HuH-7 (cell line): ENCODE measurements around the gene KLHL33.

Experiments
- DNase-seq: peaks from one replicate; pipeline ENCODE4 v3.0.0; 2011; ENCODE audit warnings: low spot score

KLHL33 gene

DNA sequence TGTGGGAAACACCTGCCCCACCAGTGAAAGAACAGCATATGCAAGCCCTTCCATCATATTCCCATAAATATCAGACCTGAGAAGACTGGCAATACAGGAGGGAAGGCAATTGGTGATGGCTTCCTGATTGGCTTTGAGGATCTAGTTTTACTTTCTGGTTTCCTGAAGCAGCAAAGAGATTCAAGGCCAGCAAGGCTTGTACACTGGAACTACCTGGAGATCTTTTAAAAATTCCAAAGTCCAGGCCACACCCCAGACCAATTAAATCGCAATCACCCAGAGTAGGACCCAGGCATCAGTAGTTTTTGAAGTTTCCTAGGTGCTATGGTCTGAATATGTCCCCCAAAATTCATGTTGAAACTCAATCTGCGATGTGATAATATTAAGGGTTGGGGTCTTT lies 19.7 kb downstream of the KLHL33 start:
- DNase-seq, result no peak

DNA sequence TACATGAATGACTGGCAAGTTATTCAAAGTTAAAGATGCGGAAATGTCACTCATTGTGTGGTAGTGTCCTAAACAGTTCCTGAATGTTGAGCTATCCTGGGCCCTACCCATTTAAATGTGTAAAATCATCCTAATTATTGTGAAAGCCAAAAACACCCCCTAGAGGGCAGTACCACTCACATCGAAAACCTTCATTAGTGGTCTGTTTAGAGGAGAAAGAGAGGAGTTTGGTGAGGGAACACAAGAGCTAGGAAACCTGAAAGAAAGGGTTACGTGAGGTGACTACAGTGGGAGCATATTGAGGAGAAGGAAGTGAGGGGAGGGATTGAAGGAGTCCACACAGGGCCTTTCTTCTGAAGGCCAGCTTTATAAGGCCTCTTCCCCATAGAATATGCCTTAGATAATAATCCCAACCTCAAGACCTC lies 20.2 kb downstream of the KLHL33 start:
- DNase-seq, result peak; percentile 49

DNA sequence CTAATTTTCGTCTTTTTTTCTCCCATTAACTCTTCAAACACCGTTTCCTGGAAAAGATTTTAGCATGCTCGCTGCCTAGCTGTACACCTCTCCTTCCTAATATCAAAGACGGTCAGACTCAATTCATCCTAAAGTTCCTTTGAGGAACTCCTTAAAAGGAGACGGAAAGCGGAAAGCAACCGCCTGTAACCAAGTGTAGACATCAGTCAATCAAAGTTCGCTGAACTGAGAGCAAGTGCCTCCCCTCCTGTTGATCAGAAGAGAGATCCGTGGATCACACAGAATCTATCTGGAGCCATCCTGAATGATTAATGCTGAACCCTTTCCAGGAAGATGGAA lies 22.3 kb downstream of the KLHL33 start:
- DNase-seq, result no peak

DNA sequence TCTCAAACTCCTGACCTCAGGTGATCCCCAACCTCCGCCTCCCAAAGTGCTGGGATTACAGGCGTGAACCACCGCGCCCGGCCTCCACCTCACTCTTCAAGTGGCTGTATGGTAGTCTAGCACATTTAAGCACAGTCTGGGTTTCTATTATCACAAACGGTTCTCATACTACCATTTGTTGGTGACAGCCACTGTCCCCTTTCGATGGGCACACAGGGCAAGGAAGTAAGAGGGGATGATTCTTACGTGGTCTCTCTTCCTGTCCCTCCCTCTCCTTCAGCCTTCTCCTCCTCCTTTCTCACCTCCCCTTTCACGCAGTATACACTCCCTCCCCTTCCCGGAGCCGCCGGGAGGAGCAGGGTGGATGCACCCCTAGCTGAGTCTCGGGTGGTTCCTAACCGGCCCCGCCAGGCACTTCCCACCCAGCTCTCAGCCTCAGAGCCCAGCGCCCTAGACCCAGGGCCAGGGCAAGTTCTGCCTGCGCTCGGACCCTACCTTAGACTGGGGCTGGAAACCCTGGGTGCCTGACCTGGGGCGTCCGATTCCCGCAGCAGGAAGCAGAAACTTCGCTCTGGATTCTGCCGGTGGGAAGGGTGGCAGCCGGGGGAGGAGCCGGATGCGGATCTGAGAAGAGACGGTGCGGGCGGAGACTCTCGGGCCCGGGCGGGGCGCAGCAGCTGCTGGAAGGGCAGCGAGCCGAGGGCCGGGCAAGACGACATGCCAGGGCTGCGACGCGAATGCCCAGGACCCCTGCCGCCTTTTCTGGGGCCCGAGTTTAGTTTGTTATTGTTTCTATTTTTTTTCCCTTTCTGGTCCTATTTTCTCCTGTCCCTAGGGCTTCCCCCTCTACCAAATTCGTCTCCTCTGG lies 22.9 kb downstream of the KLHL33 start, which contains the start of gene TEP1:
TEP1 (minus strand) TSS at position 626 of the 868 bp plus-strand sequence. CDS start 5,062 bp downstream, outside the sequence.
- peak; percentile 71 for DNase-seq

DNA sequence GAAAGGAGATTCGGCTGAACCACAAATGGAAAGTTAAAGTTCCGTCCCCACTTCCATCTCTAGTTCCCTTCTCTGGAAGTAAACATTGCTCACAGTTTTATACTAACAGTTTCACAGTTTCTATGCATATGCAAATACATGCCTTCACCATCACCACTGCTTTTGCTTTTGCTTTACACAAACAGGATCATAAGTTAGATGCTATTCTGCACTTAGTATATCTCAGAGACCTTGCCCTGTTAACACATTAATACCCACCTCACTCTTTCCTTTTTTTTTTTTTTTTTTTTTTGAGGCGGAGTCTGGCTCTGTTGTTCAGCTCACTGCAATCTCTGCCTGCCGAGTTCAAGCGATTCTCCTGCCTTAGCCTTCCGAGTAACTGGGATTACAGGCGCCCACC lies 23.6 kb downstream of the KLHL33 start:
- no peak for DNase-seq

DNA sequence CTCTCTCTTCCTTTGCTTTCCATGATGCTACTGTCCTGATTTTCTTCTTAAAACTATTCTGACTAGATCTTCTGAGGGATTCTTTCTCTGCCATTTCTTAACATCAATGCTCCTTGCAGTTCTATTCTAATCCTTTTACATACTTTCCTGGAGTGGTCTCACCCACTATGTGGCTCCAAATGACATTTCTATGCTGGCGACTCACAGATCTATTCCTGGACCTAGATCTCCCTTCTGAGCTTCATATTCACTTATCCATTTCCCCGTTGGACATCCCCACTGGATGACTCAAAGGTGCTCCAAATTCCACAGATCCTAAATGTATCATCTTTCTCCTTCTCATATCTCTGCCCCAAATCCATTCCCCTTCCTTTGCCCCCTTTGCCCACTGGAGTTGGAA lies 26.7 kb downstream of the KLHL33 start:
- DNase-seq, result no peak

DNA sequence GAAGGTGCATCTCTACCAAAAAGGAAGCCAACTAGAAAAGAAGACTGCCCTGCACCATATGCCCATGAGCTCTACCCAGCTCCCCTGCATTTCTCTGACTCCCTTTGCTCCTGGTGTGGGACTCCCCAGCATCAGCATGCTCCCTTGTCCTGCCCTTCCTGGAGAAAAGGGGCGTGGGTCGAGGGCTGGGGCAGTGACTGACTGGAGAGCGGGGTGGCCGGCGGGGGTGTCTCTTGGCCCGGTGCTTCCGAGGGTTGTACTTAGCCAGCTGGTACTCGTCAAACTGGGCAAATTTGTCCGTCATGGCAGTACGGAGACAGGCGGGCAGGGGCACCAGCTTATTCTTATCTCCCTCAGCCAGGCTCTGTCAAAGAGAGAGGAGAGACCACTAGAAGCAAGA lies 32.4 kb downstream of the KLHL33 start:
- no peak for DNase-seq

DNA sequence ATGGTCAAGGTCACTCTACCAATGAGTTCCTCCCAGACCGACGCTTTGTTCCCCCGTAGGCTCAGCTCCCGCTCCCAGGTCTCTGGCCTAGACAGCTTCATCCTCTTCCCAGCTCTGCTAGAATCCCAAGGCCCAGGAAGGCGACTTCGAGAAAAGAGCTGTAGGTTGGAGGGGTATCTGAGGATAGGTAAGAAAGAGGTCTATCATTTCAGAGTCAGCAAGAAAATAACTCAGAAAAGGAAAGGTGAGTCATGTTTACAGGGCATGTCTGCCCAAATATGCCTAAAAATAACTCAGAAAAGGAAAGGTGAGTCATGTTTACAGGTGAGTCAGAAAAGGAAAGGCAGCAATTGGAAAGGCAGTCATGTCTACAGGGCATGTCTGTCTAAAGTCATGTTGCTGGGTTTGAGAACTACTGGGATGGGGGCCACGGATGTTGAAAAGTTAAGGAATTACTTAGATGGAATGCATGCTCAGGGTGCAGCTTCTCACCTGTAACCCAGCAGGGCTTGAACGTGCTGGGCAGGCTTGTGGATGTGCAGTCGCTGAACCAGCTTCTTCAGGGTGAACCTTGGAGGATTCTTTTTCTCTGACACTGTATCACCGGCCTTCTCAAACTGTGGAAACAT lies 34.9 kb downstream of the KLHL33 start:
- DNase-seq, result no peak

DNA sequence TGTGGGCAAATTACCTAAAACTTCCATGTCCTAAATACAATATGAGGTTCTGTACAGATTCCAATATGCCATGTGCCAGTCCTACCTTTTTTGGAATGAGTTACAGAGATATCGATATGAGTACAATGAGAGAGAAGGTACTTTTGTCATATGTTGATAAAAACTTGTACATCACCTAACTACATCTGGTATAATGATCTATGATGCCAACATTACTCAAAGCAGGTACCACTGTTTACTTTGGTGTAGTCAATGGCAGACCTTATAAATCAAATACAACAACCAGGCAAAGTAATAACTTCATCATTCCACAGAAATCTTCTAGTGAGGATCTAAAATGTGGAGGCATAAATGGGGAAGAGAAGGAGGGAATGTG lies 35.4 kb downstream of the KLHL33 start:
- no peak for DNase-seq

DNA sequence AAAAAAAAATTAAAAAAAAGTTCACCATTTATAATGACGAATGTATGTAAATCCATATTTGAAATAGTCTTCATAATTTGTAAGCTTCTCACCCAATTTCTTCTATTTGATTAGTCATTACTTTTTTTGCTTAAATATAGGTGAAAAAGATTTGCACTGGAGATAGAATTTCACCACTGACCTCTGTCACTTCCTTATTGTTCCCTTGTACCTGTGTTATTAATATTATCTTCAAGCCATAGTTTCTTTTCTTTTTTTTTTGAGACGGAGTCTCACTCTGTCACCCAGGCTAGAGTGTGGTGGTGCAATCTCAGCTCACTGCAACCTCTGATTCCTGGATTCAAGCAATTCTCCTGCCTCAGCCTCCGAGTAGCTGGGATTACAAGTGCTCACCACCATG lies 38.5 kb downstream of the KLHL33 start:
- DNase-seq, result no peak

DNA sequence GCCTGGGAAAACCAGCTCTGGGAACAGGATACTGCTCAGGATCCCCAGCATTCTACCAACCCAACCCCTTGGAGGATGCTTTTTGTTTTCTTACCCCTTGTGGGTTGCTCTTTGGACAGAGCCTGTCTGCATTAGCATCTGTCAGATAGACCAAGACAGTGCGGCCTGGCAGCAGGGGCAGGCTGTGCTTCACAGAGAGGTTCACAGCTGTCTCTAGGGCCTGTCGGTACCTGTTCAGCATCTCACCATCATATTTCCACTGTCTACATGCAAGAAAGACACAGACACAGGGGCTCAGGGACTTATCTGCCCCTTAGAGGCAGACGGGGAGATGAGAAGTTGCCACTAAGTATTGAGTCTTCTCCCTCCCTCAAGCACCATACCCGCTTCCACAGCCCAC lies 44.5 kb downstream of the KLHL33 start:
- no peak for DNase-seq

DNA sequence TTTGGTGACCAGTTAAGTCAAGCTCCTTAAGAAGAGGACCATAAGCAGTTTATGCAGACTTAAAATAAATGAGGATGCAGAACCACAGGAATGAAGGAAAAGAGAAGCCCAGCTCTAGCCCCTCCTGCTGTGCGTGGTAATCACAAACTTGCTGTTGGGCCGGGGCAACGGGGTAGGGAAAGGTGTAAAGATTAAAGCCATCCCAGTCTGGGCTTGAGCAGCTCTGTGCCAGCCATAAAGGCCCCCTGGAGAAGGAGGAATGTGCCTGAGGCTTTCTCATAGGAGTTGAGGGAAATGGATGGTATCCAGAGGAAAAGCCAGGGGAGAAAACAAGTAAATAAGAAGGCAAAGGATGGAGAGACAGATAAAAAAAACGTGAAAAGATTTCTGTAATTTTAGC lies 47.8 kb downstream of the KLHL33 start:
- DNase-seq, result no peak

DNA sequence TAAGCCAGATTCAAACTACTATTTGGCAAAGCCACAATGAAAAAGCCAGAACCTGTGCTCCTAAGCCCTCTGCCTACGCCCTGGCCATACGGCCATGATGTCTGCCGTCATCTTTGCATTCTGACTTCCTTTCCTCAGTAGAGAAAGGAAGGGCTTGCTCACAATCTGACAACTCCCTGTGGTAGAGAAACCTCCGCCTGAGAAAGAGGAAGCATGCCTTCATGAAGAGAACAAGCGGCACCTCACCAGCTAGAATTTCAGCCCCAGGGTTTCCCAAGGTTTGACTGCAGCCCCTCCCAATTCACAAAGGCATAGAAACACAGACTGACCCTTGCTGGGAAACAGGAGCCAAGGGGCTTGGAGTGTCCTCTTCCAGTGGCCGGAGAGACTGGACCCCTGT lies 48.4 kb downstream of the KLHL33 start:
- no peak for DNase-seq

DNA sequence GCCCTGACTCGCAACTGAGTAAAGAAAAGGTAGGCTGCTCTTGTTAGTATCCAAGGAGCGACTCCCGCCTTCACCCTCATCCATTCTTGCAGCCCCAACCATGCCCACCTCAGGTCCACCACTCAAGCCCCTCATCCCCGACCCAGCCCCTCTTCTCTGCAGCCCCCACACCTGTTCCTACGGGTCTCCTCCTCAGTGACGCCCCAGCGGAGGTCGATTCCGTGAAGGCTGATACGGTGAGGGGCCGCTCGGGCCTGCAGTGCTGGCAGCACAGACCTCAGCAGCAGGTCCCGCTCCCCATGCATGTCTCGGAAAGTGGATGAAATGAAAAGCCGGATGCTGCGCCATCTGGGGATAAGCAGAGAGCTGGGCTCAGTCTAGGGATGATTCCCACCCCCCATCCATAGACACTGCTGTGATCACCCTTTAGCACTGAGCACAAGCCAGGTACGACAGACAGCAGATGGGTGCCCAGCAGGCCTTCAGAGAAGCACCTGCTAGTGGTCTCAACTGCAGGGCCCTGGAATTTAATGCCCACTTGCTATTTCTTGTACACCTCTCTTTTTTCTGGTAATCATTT lies 49.6 kb downstream of the KLHL33 start:
- no peak for DNase-seq

DNA sequence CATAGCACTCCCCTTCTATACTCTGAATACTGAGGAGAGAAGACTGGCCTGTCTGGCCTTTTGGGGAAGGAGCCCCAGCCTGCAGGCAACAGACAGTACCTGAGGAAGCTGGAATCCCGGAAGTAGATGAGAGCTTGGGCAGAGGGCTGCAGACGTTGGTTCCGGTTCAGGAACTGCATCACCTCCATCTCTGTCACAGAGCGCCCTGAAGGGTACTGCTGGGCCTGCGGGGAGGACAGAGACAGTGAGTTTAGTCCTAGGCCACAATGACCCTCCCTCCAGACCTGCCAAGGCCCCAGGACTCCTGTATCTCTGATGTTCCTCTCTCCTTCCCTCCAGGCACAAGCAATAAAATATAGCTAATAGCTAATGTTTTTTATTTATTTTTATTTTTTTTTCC lies 51.1 kb downstream of the KLHL33 start:
- DNase-seq, result no peak

DNA sequence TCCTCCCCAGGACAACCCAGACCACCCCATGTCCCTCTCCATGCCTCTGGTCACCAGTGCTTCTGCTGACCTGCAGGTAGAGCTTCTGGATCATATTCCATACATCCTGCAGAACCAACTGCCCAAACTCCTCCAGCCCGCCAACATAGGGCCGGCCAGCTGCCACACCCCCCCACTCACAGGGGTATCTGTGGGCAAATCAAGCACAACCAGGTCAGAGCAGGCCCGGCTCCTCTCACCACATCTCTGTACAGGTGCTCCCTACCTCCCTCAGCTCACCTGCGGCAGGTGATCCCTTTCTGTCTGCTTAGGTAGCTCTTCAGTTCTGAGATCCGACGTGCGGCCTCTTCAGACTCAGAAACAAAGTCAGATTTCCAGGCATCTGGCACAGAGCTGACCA lies 51.6 kb downstream of the KLHL33 start:
- no peak for DNase-seq

DNA sequence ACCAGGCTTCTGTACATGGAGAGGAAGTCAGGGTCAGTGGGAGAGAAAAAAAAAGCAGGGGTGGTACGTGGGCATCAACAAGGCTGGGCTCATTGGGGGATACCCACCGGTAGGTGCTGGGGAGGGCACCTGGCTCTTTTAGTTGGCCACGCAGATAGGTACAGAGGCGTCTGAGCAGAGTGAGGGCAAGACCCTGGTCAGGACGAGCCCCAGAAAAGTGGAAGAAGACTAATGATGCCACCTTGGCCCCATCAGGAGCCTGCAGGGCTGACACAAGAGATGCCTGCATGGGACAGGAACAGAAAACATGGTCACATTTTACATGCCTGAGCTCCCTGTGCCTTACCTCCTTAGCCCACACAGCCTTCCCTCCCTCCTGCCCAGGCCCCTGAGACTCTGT lies 52.3 kb downstream of the KLHL33 start:
- no peak for DNase-seq

DNA sequence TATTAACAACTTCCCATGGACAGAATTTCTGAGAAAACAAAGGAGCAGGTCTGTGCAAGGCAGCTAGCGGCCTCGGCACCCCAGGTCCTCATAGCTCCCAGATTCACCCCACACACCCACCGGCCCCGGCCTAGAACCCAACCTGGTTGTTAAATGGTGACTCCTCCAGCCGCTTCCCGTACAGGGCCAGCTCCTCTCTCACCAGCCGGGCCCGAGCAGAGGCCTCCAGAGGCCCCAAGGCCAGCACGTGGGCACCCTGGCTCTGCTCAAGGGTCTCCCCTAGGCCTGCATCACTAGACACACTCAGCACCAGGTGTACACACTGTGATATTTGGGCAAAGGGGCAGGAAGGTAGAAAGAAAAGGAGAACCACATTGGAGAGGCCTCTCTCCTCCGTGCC lies 52.9 kb downstream of the KLHL33 start:
- DNase-seq, result no peak

DNA sequence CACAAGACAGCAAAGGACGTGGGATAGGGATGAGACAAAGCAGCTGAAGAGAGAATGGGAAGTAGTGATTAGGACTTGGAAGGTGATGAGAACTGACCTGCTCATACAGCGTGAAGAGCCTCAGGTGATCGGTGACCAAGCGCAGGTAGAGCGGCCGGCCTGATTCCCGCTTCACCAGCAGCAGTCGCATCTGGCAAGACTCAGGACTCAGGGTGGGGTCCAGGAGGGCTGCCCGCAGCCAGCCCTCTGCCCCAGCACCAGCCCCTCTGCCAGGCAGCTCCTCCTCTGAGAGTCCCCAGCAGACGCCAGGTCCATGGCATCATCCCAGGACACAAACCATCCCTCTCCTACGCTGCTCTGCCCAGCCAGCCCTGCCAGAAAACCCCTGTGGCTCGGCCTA lies 53.4 kb downstream of the KLHL33 start:
- DNase-seq, result no peak

DNA sequence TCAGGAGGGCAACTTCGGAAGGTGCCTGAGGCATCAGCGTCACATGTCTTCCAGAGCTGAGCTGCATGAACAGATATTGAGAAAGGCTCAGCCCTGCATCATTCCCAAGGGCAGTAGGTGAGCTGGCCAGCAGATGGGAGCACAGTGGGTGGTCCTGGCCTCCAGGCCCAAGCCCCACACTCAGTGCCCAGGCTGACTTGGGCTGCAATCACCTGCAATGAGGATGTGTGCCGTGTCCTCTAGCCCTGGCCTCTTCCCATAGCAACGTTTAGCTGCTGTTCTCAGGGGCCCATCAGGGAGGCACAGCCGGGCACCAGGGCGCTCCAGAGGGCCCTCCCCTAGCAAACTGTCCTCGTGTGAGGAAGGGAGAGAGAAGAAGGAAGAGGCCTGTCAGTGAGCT lies 54.6 kb downstream of the KLHL33 start:
- no peak for DNase-seq

DNA sequence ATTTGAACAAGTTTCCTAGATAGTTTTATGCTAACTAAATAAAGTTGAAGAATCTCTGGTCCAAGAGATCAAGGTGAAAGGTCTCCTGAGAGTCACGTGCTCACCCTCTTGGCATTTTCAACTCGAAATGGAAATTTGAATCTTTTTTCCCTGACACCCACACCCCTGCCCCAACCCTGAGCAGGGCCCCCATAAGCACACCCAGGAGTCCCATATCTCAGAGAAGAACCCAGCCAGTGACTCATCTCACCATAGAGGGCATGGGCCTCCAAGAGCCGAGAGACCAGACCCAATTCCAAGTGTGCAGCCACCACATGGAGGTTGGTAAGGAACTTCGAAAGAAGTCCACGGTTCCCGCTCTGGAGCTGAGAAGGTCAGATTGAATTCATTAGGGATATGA lies 55.3 kb downstream of the KLHL33 start:
- DNase-seq, result no peak

DNA sequence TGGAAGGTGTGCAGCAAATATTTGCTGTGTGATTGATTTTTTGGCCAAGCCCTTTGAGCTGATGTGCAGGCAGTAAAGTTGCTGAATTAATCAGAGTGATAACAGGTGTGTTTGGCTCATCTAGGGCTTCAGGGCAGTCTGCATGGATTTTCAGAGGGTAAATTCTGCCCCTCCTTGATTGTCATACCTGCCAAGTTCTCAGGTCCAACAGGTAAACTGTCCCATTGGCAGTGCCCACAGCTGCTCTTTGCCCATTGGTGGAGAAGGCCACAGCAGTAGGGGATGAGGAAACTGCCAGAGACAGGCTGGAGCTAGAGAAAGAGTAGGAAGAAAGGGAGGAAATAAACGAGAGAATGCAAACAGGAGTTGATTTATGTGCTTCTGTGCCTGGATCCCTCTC lies 56.2 kb downstream of the KLHL33 start:
- no peak for DNase-seq

DNA sequence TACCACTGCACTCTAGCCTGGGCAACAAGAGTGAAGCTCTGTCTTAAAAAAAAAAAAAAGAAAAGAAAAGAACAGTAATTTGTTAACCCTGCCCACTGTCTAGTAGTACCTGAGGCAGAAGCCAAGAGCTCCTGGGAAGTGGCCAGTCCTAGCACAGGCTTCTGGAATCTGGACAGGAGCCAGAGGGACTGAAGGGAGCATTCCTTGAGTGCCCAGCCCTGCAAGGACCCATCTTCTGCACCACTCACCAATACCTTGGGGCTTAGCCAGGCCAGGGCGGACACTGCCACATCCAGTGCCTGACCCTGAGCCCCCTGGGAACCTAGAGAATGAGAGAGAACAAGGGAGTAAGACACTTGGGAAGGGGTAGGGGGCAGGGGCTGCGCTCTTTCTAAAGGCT lies 58.8 kb downstream of the KLHL33 start:
- no peak for DNase-seq
